Measurements from ENCODE around the gene THOC1.

Gene THOC1

GRCh38 chr18:306608-307255, 38.9 kb upstream of the THOC1 start:
- H3K4me3 ChIP-seq (replicated peaks; ENCODE audit: insufficient read depth, low read length), result no peak overlapping the region
- no peak overlapping the region for H3K27ac ChIP-seq (replicated peaks)
- no peak for DNase-seq (ENCODE audit: low read depth in 1 of 2, low spot score in 1 of 2)
- TF ChIP-seq GABPA (IDR thresholded peaks at IDR 0.05; ENCODE audit: low read depth), result no peak
- no peak for TF ChIP-seq CTCF (IDR thresholded peaks at IDR 0.05; ENCODE audit: insufficient read depth, low read length)
- no peak for TF ChIP-seq REST (IDR thresholded peaks at IDR 0.05; ENCODE audit: insufficient replicate concordance, low read depth)
- no peak for TF ChIP-seq POLR2AphosphoS5 (IDR thresholded peaks at IDR 0.05; ENCODE audit: low read depth)
- no peak for TF ChIP-seq SPI1 (IDR thresholded peaks at IDR 0.05; ENCODE audit: borderline replicate concordance, low read depth)
- no peaks in the 10 kb centered on the region for H3K27me3 ChIP-seq (ENCODE audit: insufficient read depth, poor library complexity, severe bottlenecking)

GRCh38 chr18:305003-305501, 37.2 kb upstream of the THOC1 start:
- Histone ChIP-seq H3K27ac (replicated peaks) (no peak overlapping the region), H3K4me3 (replicated peaks; ENCODE audit: insufficient read depth, low read length) (no peak overlapping the region), H3K27me3 (ENCODE audit: insufficient read depth, poor library complexity, severe bottlenecking) (no peaks in the 10 kb centered on the region)
- no peak for TF ChIP-seq CTCF (IDR thresholded peaks at IDR 0.05; ENCODE audit: insufficient read depth, low read length)
- TF ChIP-seq REST (IDR thresholded peaks at IDR 0.05; ENCODE audit: insufficient replicate concordance, low read depth), result no peak
- no peak for TF ChIP-seq SPI1 (IDR thresholded peaks at IDR 0.05; ENCODE audit: borderline replicate concordance, low read depth)
- no peak for TF ChIP-seq POLR2AphosphoS5 (IDR thresholded peaks at IDR 0.05; ENCODE audit: low read depth)
- no peak for TF ChIP-seq GABPA (IDR thresholded peaks at IDR 0.05; ENCODE audit: low read depth)
- no peak for DNase-seq (ENCODE audit: low read depth in 1 of 2, low spot score in 1 of 2)

GRCh38 chr18:303607-304006, 35.8 kb upstream of the THOC1 start:
- no peak overlapping the region for H3K4me3 ChIP-seq (replicated peaks; ENCODE audit: insufficient read depth, low read length)
- H3K27ac ChIP-seq (replicated peaks), result no peak overlapping the region
- no peak for DNase-seq (ENCODE audit: low read depth in 1 of 2, low spot score in 1 of 2)
- no peaks in the 10 kb centered on the region for H3K27me3 ChIP-seq (ENCODE audit: insufficient read depth, poor library complexity, severe bottlenecking)
- TF ChIP-seq GABPA (IDR thresholded peaks at IDR 0.05; ENCODE audit: low read depth) (no peak), CTCF (IDR thresholded peaks at IDR 0.05; ENCODE audit: insufficient read depth, low read length) (no peak), REST (IDR thresholded peaks at IDR 0.05; ENCODE audit: insufficient replicate concordance, low read depth) (no peak), POLR2AphosphoS5 (IDR thresholded peaks at IDR 0.05; ENCODE audit: low read depth) (no peak), SPI1 (IDR thresholded peaks at IDR 0.05; ENCODE audit: borderline replicate concordance, low read depth) (no peak)
